HepG2 (cell line): ENCODE data around the gene GJC2. TPM values are rescaled to one million over a fixed set of nuclear protein-coding genes. Genes with fewer than 3 reads are reported as not detected.

Experiments
- BRD4 ChIP-seq: sonication (generic); formaldehyde crosslinking; IDR thresholded peaks from 2 replicates; pipeline ENCODE4 v1.4.0; 2020; ENCODE audit warnings: missing genetic modification reagents
- CBX1 ChIP-seq: IDR thresholded peaks from one replicate; pipeline ENCODE4 v1.6.1; 2016; ENCODE audit warnings: antibody characterized with exemption, low read depth
- CC2D1A ChIP-seq: sonication (generic); formaldehyde crosslinking; IDR thresholded peaks from 2 replicates; pipeline ENCODE4 v1.8.1; 2023; ENCODE audit warnings: mild to moderate bottlenecking, missing genetic modification reagents
- CHD4 ChIP-seq: fragments of 200-600 bp; sonication (generic); IDR thresholded peaks from 2 replicates; pipeline ENCODE4 v1.7.0; 2017; ENCODE audit warnings: mild to moderate bottlenecking, low read length, borderline replicate concordance
- DZIP1 ChIP-seq: sonication (generic); formaldehyde crosslinking; IDR thresholded peaks from 2 replicates; pipeline ENCODE4 v1.5.0; 2020; ENCODE audit warnings: mild to moderate bottlenecking, missing genetic modification reagents
- FIP1L1 ChIP-seq: fragments of 200-400 bp; formaldehyde crosslinking; IDR thresholded peaks from 2 replicates; pipeline ENCODE4 v1.6.1; 2018; ENCODE audit warnings: low read depth, mild to moderate bottlenecking, low read length, moderate library complexity, borderline replicate concordance; ENCODE audit not compliant: insufficient read depth
- GATA4 ChIP-seq: sonication (generic); IDR thresholded peaks from 2 replicates; pipeline ENCODE4 v1.6.1; 2016; ENCODE audit warnings: antibody characterized with exemption, low read depth, borderline replicate concordance
- HDAC2 ChIP-seq: sonication (generic); formaldehyde crosslinking; IDR thresholded peaks from 2 replicates; pipeline ENCODE4 v1.4.0; 2020; ENCODE audit warnings: missing genetic modification reagents
- ISL2 ChIP-seq: sonication (generic); formaldehyde crosslinking; IDR thresholded peaks from 2 replicates; pipeline ENCODE4 v1.5.0; 2020; ENCODE audit warnings: missing genetic modification reagents
- MAFG ChIP-seq: sonication (generic); formaldehyde crosslinking; IDR thresholded peaks from 2 replicates; pipeline ENCODE4 v1.5.1; 2020; ENCODE audit warnings: mild to moderate bottlenecking, missing genetic modification reagents
- MBNL3 ChIP-seq: fragments of 250-450 bp; sonication (Bioruptor Pico); conservative IDR thresholded peaks from 2 replicates; pipeline ENCODE4 v1.8.0; 2022; ENCODE audit warnings: mild to moderate bottlenecking, inconsistent platforms
- MIXL1 ChIP-seq: IDR thresholded peaks from 2 replicates; pipeline ENCODE4 v1.6.1; 2016
- MTF2 ChIP-seq: sonication (generic); formaldehyde crosslinking; IDR thresholded peaks from 2 replicates; pipeline ENCODE4 v1.5.0; 2020; ENCODE audit warnings: missing genetic modification reagents, borderline replicate concordance
- NFE2L1 ChIP-seq: sonication (generic); formaldehyde crosslinking; IDR thresholded peaks from 2 replicates; pipeline ENCODE4 v1.4.0; 2020; ENCODE audit warnings: missing genetic modification reagents, mild to moderate bottlenecking, borderline replicate concordance
- NFYB ChIP-seq: sonication (generic); formaldehyde crosslinking; IDR thresholded peaks from 2 replicates; pipeline ENCODE4 v1.4.0; 2020; ENCODE audit warnings: missing genetic modification reagents
- NKX3-1 ChIP-seq: sonication (generic); formaldehyde crosslinking; IDR thresholded peaks from 2 replicates; pipeline ENCODE4 v1.5.0; 2020; ENCODE audit warnings: missing genetic modification reagents
- SKIL ChIP-seq: sonication (generic); formaldehyde crosslinking; IDR thresholded peaks from 2 replicates; pipeline ENCODE4 v1.8.0; 2022; ENCODE audit warnings: missing genetic modification reagents, mild to moderate bottlenecking, moderate library complexity, borderline replicate concordance
- SOX6 ChIP-seq, 2 experiments: fragments of 450-650 bp in 1 of 2; sonication (generic) in 1 of 2; formaldehyde crosslinking in 1 of 2; IDR thresholded peaks; 2 replicates each; pipeline versions ENCODE4 v1.4.0 to v1.6.1; 2017 to 2020; ENCODE audit warnings: antibody characterized with exemption in 1 of 2, mild to moderate bottlenecking in 1 of 2, missing genetic modification reagents in 1 of 2
- TEF ChIP-seq: sonication (generic); formaldehyde crosslinking; IDR thresholded peaks from 2 replicates; pipeline ENCODE4 v1.5.0; 2020; ENCODE audit warnings: missing genetic modification reagents
- ZNF17 ChIP-seq: sonication (generic); formaldehyde crosslinking; IDR thresholded peaks from 2 replicates; pipeline ENCODE4 v1.5.0; 2020; ENCODE audit warnings: mild to moderate bottlenecking, missing genetic modification reagents
- ZNF205 ChIP-seq: IDR thresholded peaks from 2 replicates; pipeline ENCODE4 v1.6.1; 2018; ENCODE audit warnings: missing biosample characterization, missing genetic modification reagents
- ZNF317 ChIP-seq: sonication (generic); formaldehyde crosslinking; IDR thresholded peaks from 2 replicates; pipeline ENCODE4 v1.5.0; 2020; ENCODE audit warnings: mild to moderate bottlenecking, missing genetic modification reagents
- ZNF660 ChIP-seq: sonication (generic); formaldehyde crosslinking; IDR thresholded peaks from 2 replicates; pipeline ENCODE4 v1.5.1; 2020; ENCODE audit warnings: mild to moderate bottlenecking, low read depth, missing genetic modification reagents, borderline replicate concordance
- ZNF720 ChIP-seq: sonication (generic); formaldehyde crosslinking; IDR thresholded peaks from 2 replicates; pipeline ENCODE4 v1.4.0; 2020; ENCODE audit warnings: missing genetic modification reagents
- ZSCAN29 ChIP-seq: sonication (generic); formaldehyde crosslinking; conservative IDR thresholded peaks from 2 replicates; pipeline ENCODE4 v1.4.0; 2020; ENCODE audit warnings: mild to moderate bottlenecking, missing genetic modification reagents
- ZSCAN30 ChIP-seq: sonication (generic); formaldehyde crosslinking; IDR thresholded peaks from 2 replicates; pipeline ENCODE4 v1.5.0; 2020; ENCODE audit warnings: mild to moderate bottlenecking, missing genetic modification reagents
- polyA plus RNA-seq, 8 experiments: library from polyadenylated mRNA; depleted of rRNA in 3 of 8; stranded (reverse) in 7 of 8; unstranded in 1 of 8; fragments of >200 nt; fragmentation: Illumina TruSeq in 4 of 8; extraction: Trizol in 4 of 8; gene quantifications; 2 replicates each; pipeline versions ENCODE4 v1.2.1 to v1.2.3, GENCODE V29; 2011 to 2016; ENCODE audit warnings: low read depth in 4 of 8, missing spikeins in 1 of 8, mixed read lengths in 1 of 8; ENCODE audit not compliant: insufficient read depth in 1 of 8
- total RNA-seq, 5 experiments: library from RNA; depleted of rRNA; stranded (reverse); fragments of >200 nt; fragmentation: Illumina TruSeq; extraction: Trizol; gene quantifications; 2 replicates each; pipeline ENCODE4 v1.2.3, GENCODE V29; 2016; ENCODE audit warnings: low read depth in 1 of 5

Gene GJC2
- total and polyA plus RNA-seq, 2 of the 13 experiments (the other 11 are each of a cell fraction or from before 2014, with no cell fraction given) = 1.6 to 3.8 TPM

- TF ChIP-seq ZNF660 (CRISPR knock-in tag) (no peak; the same call in 1 of the 2 replicates), TEF (no peak), BRD4 (CRISPR knock-in tag) (no peak), HDAC2 (CRISPR knock-in tag) (no peak), NFE2L1 (CRISPR knock-in tag) (no peak), CC2D1A (no peak), CHD4 (no peak), ZSCAN30 (CRISPR knock-in tag) (no peak), MTF2 (CRISPR knock-in tag) (peak; percentile 62; the same call in 1 of the 2 replicates), MAFG (0 out of 2 replicates have a peak, but pooled peaks have one; percentile 23), GATA4 (no peak), MBNL3 (CRISPR knock-in tag) (no peak), MIXL1 (CRISPR knock-in tag) (no peak; the same call in 1 of the 2 replicates), ZNF17 (CRISPR knock-in tag) (no peak), FIP1L1 (no peak; the same call in 1 of the 2 replicates), ZNF205 (no peak; the same call in 1 of the 2 replicates), ISL2 (CRISPR knock-in tag) (no peak; the same call in 1 of the 2 replicates), NFYB (CRISPR knock-in tag) (peak; percentile 77), SKIL (CRISPR knock-in tag) (no peak; the same call in 1 of the 2 replicates), DZIP1 (CRISPR knock-in tag) (no peak), ZSCAN29 (CRISPR knock-in tag) (peak; percentile 63; the same call in 1 of the 2 replicates), ZNF720 (CRISPR knock-in tag) (no peak), CBX1 (no peak), SOX6 (IDR thresholded peaks at IDR 0.05) (no peak), SOX6 (CRISPR knock-in tag; IDR thresholded peaks at IDR 0.05) (peak; percentile 55; the same call in 1 of the 2 replicates), ZNF317 (no peak), NKX3-1 (CRISPR knock-in tag) (peak; percentile 53; the same call in 1 of the 2 replicates)
These were observed 9.6 kb upstream of the GJC2 start, which contains the start of gene GUK1 (continued) for GRCh38 chr1:228139931-228140723.
